NOMO-1 treated with dmso at 0.1 percent for 144 hours (cell line): ENCODE results near the gene KCNAB3.

Experiments
- DNase-seq: peaks from one replicate; lab custom pipeline; 2025; ENCODE audit not compliant: unreplicated experiment; lab: John Stamatoyannopoulos, UW

KCNAB3 gene

GRCh38 chr17:7903154-7904103 is 26.2 kb downstream of the KCNAB3 start:
- DNase-seq, result no peak

- DNase-seq, result no peak
Observed at GRCh38 chr17:7897773-7898172, 31.9 kb downstream of the KCNAB3 start.

GRCh38 chr17:7897090-7897489 is 32.6 kb downstream of the KCNAB3 start:
- no peak for DNase-seq

- DNase-seq, result no peak
Observed at GRCh38 chr17:7894866-7895265, 34.8 kb downstream of the KCNAB3 start.

GRCh38 chr17:7894226-7894625 is 35.4 kb downstream of the KCNAB3 start:
- no peak for DNase-seq

DNA sequence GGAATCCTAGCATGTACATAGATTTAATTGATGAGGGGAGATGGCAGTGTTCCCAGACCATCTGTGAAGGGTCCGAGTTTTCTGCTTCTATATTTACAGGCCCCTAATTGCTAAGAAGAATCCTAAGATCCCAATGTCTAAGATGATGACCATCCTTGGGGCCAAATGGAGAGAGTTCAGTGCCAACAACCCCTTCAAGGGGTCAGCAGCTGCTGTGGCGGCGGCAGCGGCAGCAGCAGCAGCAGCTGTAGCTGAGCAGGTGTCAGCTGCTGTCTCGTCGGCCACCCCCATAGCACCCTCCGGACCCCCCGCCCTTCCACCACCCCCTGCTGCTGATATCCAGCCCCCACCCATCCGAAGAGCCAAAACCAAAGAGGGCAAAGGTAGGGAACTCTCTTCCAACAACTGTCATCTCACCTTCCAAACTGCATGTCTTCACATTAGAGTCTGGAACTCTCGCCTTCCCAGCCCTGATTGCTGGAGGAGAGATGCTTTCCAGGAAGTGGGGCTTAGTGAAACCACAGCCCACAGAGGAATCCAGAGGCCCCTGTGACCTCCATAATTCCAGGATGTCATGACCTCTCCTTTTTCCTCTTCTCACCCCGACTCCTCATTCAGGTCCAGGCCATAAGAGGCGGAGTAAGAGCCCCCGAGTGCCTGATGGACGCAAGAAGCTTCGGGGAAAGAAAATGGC is 36.3 kb downstream of the KCNAB3 start:
- DNase-seq, result no peak

DNA sequence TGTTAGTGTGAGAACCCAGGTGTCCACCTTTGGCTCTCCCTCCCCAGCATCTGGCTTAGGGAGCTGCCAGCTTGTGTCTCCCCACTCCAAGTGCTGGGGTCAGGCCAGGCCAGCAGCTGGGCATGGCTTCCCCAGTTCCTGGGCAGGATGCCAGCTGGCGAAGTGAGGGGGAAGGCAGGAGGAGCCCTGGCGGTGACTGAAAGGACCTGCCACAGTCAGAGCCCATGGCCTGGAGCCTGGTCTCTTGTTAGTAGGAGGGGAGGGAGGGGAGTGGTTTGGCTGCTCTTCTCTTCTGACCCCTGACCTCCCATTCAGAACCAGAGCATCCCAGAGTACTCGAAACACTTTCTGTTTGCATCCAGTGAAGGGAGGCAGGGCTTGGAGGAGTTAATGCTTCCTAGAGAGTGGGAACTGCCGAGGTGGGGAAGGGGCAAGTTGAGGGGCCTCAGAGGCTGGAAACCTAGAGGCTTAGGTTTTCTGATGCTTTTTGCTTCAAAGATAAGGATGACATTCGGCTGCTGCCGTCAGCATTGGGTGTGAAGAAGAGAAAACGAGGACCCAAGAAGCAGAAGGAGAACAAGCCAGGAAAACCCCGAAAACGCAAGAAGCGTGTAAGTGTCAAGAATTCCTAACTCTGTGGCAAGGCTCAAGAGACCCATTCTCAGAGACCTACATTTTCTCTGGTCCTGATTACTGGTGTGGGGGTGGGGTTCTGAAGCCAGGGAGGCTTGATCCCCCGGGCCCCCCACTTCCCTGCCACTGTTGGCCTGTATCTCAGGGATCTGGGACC is 40.3 kb downstream of the KCNAB3 start:
- no peak for DNase-seq

- no peak for DNase-seq
Observed at GRCh38 chr17:7888184-7888920, 41.3 kb downstream of the KCNAB3 start, which contains the start of gene CHD3. CHD3 (plus strand) TSS chr17:7888789; CDS start chr17:7889001, 212 bp downstream.

GRCh38 chr17:7887482-7888183 is 42.0 kb downstream of the KCNAB3 start:
- DNase-seq, result peak; percentile 96

- DNase-seq, result peak; percentile 96
Observed at GRCh38 chr17:7887038-7887481, 42.6 kb downstream of the KCNAB3 start.

DNA sequence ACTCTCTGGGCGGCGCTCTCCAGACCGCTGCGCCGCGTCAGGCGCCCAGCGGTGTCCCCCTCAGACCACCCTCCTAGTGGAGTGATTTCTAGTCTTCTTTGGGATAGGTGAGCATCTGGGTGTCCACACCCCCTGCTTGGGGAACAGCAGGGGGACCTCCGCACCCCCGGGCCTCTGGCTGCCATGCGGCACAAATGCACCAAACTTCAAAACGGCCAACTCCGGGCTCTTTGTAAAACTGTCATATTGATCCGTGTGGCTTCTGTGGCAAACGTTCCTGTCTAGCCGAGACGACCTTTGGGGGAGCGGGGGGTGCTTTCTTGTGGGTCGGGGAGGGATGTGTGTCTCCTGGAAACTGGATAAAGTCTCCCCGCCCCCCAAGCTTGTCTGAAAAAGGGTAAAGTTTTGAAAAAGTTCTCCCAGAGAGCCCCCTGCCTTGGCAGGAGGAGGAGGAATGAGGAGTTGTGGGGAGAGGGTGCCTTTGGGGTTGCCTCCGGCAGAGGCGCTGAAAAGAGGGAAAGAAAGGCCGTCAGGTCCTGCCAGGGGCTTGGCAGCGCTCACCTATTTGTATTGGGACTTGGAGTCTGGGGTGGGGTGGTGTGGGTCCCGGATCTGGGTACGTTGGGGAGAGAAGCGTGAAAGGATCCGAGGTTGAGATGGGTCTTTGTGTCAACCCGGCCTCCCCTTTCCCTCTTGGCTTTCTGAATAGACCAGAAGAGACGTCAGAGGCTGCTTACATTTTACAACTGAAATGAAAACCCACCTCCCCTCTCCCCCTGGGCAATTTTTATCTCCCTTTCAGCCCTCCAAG is 43.2 kb downstream of the KCNAB3 start:
- no peak for DNase-seq

GRCh38 chr17:7885367-7886226 is 44.1 kb downstream of the KCNAB3 start:
- DNase-seq, result no peak

- no peak for DNase-seq
Observed at GRCh38 chr17:7884581-7885366, 44.9 kb downstream of the KCNAB3 start.

- no peak for DNase-seq
Observed at GRCh38 chr17:7883781-7884386, 45.8 kb downstream of the KCNAB3 start.

- DNase-seq, result no peak
Observed at GRCh38 chr17:7882629-7883028, 47.0 kb downstream of the KCNAB3 start.

DNA sequence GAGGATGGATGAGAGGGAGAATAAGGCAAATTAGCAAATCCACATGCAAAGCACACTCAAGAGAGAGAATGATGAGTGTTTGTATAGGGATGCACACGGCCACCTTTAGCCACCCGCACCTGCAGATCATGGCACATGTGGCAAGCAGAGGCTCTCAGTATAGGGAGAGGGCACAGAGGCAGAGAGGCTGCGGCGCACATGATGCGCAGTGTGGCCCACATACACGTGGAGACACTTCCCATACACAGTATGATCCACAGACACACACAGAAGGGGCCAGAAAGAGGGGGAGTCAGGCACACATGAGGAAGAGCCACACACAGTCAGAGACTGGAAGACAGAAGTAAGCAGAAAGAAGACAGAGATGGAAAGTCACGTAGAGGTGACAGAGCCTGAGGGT is 47.6 kb downstream of the KCNAB3 start:
- no peak for DNase-seq
